ENCODE results near the gene ZNF518A. TPM values are rescaled to one million over a fixed set of nuclear protein-coding genes. Genes with fewer than 3 reads are reported as not detected.

ZNF518A gene
- total and polyA plus RNA-seq, 11 donors: 3.0 to 17.9 (median 10.8) TPM

- no peaks in the 10 kb centered on the region for H3K9me3 ChIP-seq
- intact Hi-C loops (cut with DNase I): loop anchor here in 1 of 10 donors (10.0 kb wide), 1 partner anchor 447 kb away; the partner anchor contains the start of gene TM9SF3
- no peaks in the 10 kb centered on the region for H3K4me1 ChIP-seq
- H3K36me3 ChIP-seq: peaks cover 0 to 95% (median 85%) of the 10 kb centered on the region in 9 donors
- TF ChIP-seq POLR2A (IDR thresholded peaks at IDR 0.05) (no peak), CTCF (IDR thresholded peaks at IDR 0.05) (no peak)
- H3K4me3 ChIP-seq: no peak overlapping the region
- no peak overlapping the region for H3K27ac ChIP-seq
- ATAC-seq: no peak
- no peaks in the 10 kb centered on the region for H3K27me3 ChIP-seq
- 88 to 96% (median 88%) methylated on average over 1 of the region's 1 CpG for WGBS, 4 donors
- DNase-seq: no peak
Measured at GRCh38 chr10:96138102-96138501, 8.0 kb downstream of the ZNF518A start.

- Histone ChIP-seq H3K36me3 (peaks cover 0 to 90% (median 75%) of the 10 kb centered on the region in 9 donors), H3K4me3 (no peak overlapping the region), H3K27me3 (no peaks in the 10 kb centered on the region), H3K9me3 (no peaks in the 10 kb centered on the region), H3K27ac (no peak overlapping the region), H3K4me1 (no peaks in the 10 kb centered on the region)
- TF ChIP-seq CTCF (IDR thresholded peaks at IDR 0.05): no peak
- TF ChIP-seq POLR2A (IDR thresholded peaks at IDR 0.05): no peak
- DNase-seq: no peak
- 91 to 96% (median 93%) methylated on average over 4 of the region's 4 CpGs for WGBS, 4 donors
- no peak for ATAC-seq
- intact Hi-C loops (cut with DNase I): no loop called here
Measured at GRCh38 chr10:96152437-96152836, 22.3 kb downstream of the ZNF518A start.

- Histone ChIP-seq H3K9me3 (no peaks in the 10 kb centered on the region), H3K4me1 (no peaks in the 10 kb centered on the region), H3K4me3 (no peak overlapping the region), H3K27ac (no peak overlapping the region), H3K36me3 (peaks cover 0 to 90% (median 74%) of the 10 kb centered on the region in 9 donors), H3K27me3 (no peaks in the 10 kb centered on the region)
- DNase-seq (no peak), ATAC-seq (no peak)
- intact Hi-C loops (cut with DNase I): no loop called here
- no peak for TF ChIP-seq CTCF (IDR thresholded peaks at IDR 0.05)
- TF ChIP-seq POLR2A (IDR thresholded peaks at IDR 0.05): no peak
- 83 to 96% (median 84%) methylated on average over 1 of the region's 1 CpG for WGBS, 4 donors
Measured at GRCh38 chr10:96153070-96153469, 23.0 kb downstream of the ZNF518A start.

- DNase-seq (no peak), ATAC-seq (no peak)
- Histone ChIP-seq H3K27me3 (no peaks in the 10 kb centered on the region), H3K4me3 (no peak overlapping the region), H3K9me3 (peaks cover 0 to 51% (median 20%) of the 10 kb centered on the region in 12 donors), H3K27ac (no peak overlapping the region), H3K36me3 (peaks cover 0 to 11% (median 0%) of the 10 kb centered on the region in 9 donors), H3K4me1 (no peaks in the 10 kb centered on the region)
- 92 to 97% (median 95%) methylated on average over 6 of the region's 6 CpGs for whole genome bisulfite sequencing, 4 donors
- no peak for TF ChIP-seq CTCF (IDR thresholded peaks at IDR 0.05)
- no peak for TF ChIP-seq POLR2A (IDR thresholded peaks at IDR 0.05)
- intact Hi-C loops (cut with DNase I): no loop called here
Measured at GRCh38 chr10:96165726-96166125, 35.6 kb downstream of the ZNF518A start.
